ENCODE measurements around the gene ST6GALNAC1. TPM values are rescaled to one million over a fixed set of nuclear protein-coding genes. Genes with fewer than 3 reads are reported as not detected.

Gene ST6GALNAC1
- total RNA-seq, 1 donor from 2014 or later: 0.77 TPM

- no peak for DNase-seq (ENCODE audit: low spot score)
- Mint-ChIP-seq H3K9me3 (ENCODE audit: unreplicated experiment) (no peaks in the 10 kb centered on the region), H3K4me1 (ENCODE audit: unreplicated experiment) (peaks cover 18% of the 10 kb centered on the region), H3K36me3 (ENCODE audit: low read depth, unreplicated experiment) (no peaks in the 10 kb centered on the region), H3K27ac (ENCODE audit: unreplicated experiment) (no peak overlapping the region), H3K4me3 (ENCODE audit: unreplicated experiment) (no peak overlapping the region), H3K27me3 (ENCODE audit: unreplicated experiment) (peaks cover 6% of the 10 kb centered on the region)
- TF ChIP-seq CTCF (IDR thresholded peaks at IDR 0.05; ENCODE audit: unreplicated experiment): no peak
Observed at GRCh38 chr17:76593959-76594358, 49.6 kb downstream of the ST6GALNAC1 start.

- Mint-ChIP-seq H3K9me3 (ENCODE audit: unreplicated experiment) (no peaks in the 10 kb centered on the region), H3K4me1 (ENCODE audit: unreplicated experiment) (peaks cover 18% of the 10 kb centered on the region), H3K27ac (ENCODE audit: unreplicated experiment) (no peak overlapping the region), H3K4me3 (ENCODE audit: unreplicated experiment) (peak overlapping the region; percentile 38), H3K36me3 (ENCODE audit: low read depth, unreplicated experiment) (no peaks in the 10 kb centered on the region), H3K27me3 (ENCODE audit: unreplicated experiment) (peaks cover 6% of the 10 kb centered on the region)
- DNase-seq (ENCODE audit: low spot score): no peak
- no peak for TF ChIP-seq CTCF (IDR thresholded peaks at IDR 0.05; ENCODE audit: unreplicated experiment)
Observed at GRCh38 chr17:76593384-76593826, 50.2 kb downstream of the ST6GALNAC1 start.

DNA sequence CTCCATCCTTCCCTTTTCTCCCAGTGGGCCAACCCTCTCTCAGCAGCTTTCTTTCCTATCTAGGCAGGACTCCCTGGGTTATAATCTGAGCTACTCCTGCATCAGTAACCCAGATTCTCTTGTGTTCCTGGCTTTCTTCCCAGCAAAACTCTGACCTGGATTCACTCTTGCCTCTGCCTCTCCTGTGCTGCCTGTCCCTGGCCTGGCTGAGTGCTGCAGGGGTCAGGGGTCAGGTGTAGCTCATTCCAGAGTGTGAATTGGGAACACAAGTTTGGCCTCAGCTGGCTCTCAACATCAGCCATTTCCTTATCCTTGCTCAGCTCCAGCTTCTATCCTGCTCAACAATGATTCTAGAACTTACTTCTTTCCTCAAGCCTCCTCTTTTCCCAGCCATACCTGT, 55.4 kb downstream of the ST6GALNAC1 start:
- H3K27me3 Mint-ChIP-seq (ENCODE audit: unreplicated experiment): peaks cover 28% of the 10 kb centered on the region
- TF ChIP-seq CTCF (IDR thresholded peaks at IDR 0.05; ENCODE audit: unreplicated experiment): no peak
- DNase-seq (ENCODE audit: low spot score): no peak
- peak overlapping the region; percentile 16 for H3K4me3 Mint-ChIP-seq (ENCODE audit: unreplicated experiment)
- peaks cover 1% of the 10 kb centered on the region for H3K4me1 Mint-ChIP-seq (ENCODE audit: unreplicated experiment)
- H3K9me3 Mint-ChIP-seq (ENCODE audit: unreplicated experiment): no peaks in the 10 kb centered on the region
- no peak overlapping the region for H3K27ac Mint-ChIP-seq (ENCODE audit: unreplicated experiment)
- H3K36me3 Mint-ChIP-seq (ENCODE audit: low read depth, unreplicated experiment): peaks cover 11% of the 10 kb centered on the region

- Mint-ChIP-seq H3K4me3 (ENCODE audit: unreplicated experiment) (peak overlapping the region; percentile 75), H3K9me3 (ENCODE audit: unreplicated experiment) (no peaks in the 10 kb centered on the region)
Observed at GRCh38 chr17:76586741-76587487, 56.6 kb downstream of the ST6GALNAC1 start.

More at GRCh38 chr17:76586741-76587487, 56.6 kb downstream of the ST6GALNAC1 start:
- TF ChIP-seq CTCF (IDR thresholded peaks at IDR 0.05; ENCODE audit: unreplicated experiment): no peak
- H3K27me3 Mint-ChIP-seq (ENCODE audit: unreplicated experiment): peaks cover 28% of the 10 kb centered on the region
- no peak for DNase-seq (ENCODE audit: low spot score)
- H3K4me1 Mint-ChIP-seq (ENCODE audit: unreplicated experiment): no peaks in the 10 kb centered on the region
- peaks cover 11% of the 10 kb centered on the region for H3K36me3 Mint-ChIP-seq (ENCODE audit: low read depth, unreplicated experiment)
- no peak overlapping the region for H3K27ac Mint-ChIP-seq (ENCODE audit: unreplicated experiment)
